ENCODE results near the gene BCAR3. TPM values are rescaled to one million over a fixed set of nuclear protein-coding genes. Genes with fewer than 3 reads are reported as not detected.

The BCAR3 gene
- total RNA-seq, 1 donor from 2014 or later = 59.5 TPM

DNA sequence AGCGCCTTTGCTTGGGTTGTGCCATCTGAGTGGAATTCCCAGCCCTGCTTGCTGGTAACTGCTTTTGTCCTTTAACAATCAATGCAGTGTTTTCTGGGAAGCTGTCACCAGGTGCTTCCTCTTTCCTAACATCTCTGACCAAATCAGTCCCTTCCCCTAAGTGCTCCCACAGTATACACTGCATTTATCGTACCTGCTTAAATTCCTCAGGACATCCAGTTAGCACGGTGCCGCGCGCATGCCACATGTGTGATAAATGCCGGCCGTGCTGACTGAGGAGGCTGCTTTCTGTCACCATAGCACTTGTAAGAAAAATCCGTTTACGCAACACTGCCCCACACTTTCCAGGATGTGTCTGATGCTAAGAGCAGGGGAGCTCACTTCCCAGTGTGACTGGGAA, 115.4 kb downstream of the BCAR3 start:
- H3K36me3 Mint-ChIP-seq (ENCODE audit: low read depth) = peaks cover 87% of the 10 kb centered on the region
- no peaks in the 10 kb centered on the region for H3K9me3 Mint-ChIP-seq
- POLR2A ChIA-PET = no interaction called here
- CTCF ChIA-PET = no interaction called here
- ATAC-seq (ENCODE audit: low read depth) (no peak), DNase-seq (no peak)
- TF ChIP-seq, protein P1, sequence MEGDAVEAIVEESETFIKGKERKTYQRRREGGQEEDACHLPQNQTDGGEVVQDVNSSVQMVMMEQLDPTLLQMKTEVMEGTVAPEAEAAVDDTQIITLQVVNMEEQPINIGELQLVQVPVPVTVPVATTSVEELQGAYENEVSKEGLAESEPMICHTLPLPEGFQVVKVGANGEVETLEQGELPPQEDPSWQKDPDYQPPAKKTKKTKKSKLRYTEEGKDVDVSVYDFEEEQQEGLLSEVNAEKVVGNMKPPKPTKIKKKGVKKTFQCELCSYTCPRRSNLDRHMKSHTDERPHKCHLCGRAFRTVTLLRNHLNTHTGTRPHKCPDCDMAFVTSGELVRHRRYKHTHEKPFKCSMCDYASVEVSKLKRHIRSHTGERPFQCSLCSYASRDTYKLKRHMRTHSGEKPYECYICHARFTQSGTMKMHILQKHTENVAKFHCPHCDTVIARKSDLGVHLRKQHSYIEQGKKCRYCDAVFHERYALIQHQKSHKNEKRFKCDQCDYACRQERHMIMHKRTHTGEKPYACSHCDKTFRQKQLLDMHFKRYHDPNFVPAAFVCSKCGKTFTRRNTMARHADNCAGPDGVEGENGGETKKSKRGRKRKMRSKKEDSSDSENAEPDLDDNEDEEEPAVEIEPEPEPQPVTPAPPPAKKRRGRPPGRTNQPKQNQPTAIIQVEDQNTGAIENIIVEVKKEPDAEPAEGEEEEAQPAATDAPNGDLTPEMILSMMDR (IDR thresholded peaks at IDR 0.05) = no peak
- no peaks in the 10 kb centered on the region for H3K4me1 Mint-ChIP-seq
- intact Hi-C loops (cut with micrococcal nuclease) = no loop called here
- H3K4me3 Mint-ChIP-seq = no peak overlapping the region
- no peaks in the 10 kb centered on the region for H3K27me3 Mint-ChIP-seq
- H3K27ac Mint-ChIP-seq = no peak overlapping the region

DNA sequence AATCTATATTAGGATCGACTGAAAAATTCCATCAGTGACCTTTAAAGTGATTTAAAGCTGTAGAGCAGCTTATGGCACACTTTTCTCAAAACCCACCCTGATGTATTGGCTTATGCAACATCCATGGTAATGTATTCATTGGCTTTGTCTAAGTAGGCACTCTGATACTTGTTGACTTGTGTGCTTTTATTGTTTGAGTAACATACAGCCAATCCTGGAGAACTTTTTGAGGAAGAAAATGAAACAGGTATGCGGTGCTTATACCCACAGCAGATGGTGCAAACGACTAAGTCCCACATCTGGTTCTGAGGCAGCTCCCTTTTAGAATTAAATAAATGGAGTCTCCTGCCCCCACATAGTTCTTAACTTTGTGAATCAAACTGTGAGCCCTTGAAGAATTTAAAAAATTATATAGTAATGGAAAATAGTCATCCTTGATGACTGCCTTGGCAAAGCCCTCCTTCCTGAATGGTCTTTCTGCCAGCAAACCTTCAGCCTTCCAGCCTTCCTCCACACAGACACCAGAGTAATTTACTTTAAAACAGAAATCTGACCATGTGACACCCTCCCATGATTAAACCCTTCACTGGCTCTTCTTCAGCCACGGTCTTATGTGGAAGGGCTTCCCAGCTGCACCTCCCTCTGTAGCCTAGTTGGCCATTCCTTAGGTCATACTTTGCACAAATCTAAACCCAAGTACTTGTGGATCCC, 116.0 kb downstream of the BCAR3 start:
- ATAC-seq (ENCODE audit: low read depth) (no peak), DNase-seq (no peak)
- ChIA-PET POLR2A (no interaction called here), CTCF (interaction anchor here (0.7 kb wide), 1 partner anchor 21 kb away, joined by 3 read pairs; no protein-coding TSS in a partner anchor)
- Mint-ChIP-seq H3K4me1 (no peaks in the 10 kb centered on the region), H3K27me3 (no peaks in the 10 kb centered on the region), H3K4me3 (no peak overlapping the region), H3K9me3 (no peaks in the 10 kb centered on the region), H3K27ac (no peak overlapping the region), H3K36me3 (ENCODE audit: low read depth) (peaks cover 87% of the 10 kb centered on the region)
- TF ChIP-seq, protein P1 (IDR thresholded peaks at IDR 0.05) = no peak
- intact Hi-C loops (cut with micrococcal nuclease) = no loop called here

DNA sequence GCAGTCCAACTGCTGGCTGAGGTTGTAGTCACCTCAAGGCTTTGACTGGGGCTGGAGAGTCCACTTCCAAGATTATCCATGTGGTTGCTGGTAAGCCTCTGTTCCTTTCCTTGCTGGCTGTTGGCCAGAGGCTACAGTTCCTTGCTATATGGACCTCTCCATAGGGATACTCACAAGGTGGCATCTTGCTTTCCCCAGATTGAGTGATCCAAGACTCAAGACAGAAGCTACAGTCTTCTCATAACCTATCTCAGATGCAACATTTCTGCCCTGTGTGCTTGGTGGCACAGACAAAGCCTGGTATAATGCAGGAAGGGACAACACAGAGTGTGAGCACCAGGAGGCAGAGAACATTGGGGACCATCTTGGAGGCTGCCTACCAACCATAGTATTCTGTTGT, 121.9 kb downstream of the BCAR3 start:
- Mint-ChIP-seq H3K9me3 (peaks cover 2% of the 10 kb centered on the region), H3K27me3 (no peaks in the 10 kb centered on the region), H3K4me3 (peak overlapping the region; percentile 20), H3K27ac (no peak overlapping the region), H3K36me3 (ENCODE audit: low read depth) (peaks cover 53% of the 10 kb centered on the region), H3K4me1 (peaks cover 23% of the 10 kb centered on the region)
- ChIA-PET CTCF (interaction anchor here (0.7 kb wide), 1 partner anchor 37 kb away, joined by 4 read pairs; no protein-coding TSS in a partner anchor), POLR2A (interaction anchor here (0.6 kb wide), 1 partner anchor 209 kb away, joined by 8 read pairs; no protein-coding TSS in a partner anchor)
- no peak for DNase-seq
- TF ChIP-seq, protein P1 (IDR thresholded peaks at IDR 0.05) = no peak
- intact Hi-C loops (cut with micrococcal nuclease) = no loop called here
- no peak for ATAC-seq (ENCODE audit: low read depth)

DNA sequence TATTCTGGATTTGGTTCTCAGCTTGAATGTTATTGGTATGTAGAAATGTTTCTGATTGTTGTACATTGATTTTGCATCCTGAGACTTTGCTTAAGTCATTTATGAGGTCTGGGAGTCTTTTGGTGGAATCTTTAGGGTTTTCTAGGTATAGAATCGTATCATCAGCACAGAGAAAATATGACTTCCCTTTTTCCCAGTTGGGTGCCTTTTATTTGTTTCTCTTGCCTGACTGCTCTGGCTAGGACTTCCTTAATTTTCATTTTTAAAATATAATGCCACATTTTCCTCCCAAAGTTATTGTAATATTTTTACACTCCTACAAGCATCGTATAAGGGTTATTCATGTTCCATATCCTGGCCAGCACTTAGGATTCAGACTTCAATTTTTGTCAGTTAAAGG, 122.6 kb downstream of the BCAR3 start:
- intact Hi-C loops (cut with micrococcal nuclease) = no loop called here
- Mint-ChIP-seq H3K9me3 (peaks cover 2% of the 10 kb centered on the region), H3K4me1 (peaks cover 23% of the 10 kb centered on the region), H3K4me3 (peak overlapping the region; percentile 20), H3K27me3 (no peaks in the 10 kb centered on the region), H3K27ac (no peak overlapping the region), H3K36me3 (ENCODE audit: low read depth) (peaks cover 46% of the 10 kb centered on the region)
- CTCF ChIA-PET = no interaction called here
- ATAC-seq (ENCODE audit: low read depth) = no peak
- POLR2A ChIA-PET = no interaction called here
- TF ChIP-seq, protein P1 (IDR thresholded peaks at IDR 0.05) = no peak
- DNase-seq = no peak

DNA sequence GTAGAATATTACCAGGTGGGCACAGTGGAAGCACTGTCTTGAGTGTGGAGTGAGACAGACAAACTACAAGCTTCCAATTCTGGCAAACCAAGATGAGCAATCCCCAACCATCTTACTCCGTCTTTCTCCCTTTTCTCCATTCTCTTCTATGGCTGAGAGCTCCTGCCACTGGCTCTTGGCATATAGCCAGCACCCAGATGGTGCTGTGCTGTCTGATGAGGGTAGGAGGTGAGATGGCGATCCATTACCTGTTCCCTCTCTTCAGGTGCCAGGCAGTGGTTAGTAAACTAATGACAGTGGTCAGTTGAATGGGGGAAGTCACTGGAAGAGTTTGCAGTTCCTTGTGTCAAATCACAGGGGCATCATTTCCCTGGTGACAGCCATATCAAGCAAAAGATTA, 125.3 kb downstream of the BCAR3 start:
- TF ChIP-seq, protein P1 (IDR thresholded peaks at IDR 0.05) = no peak
- no peak for DNase-seq
- Mint-ChIP-seq H3K27me3 (no peaks in the 10 kb centered on the region), H3K9me3 (peaks cover 2% of the 10 kb centered on the region), H3K4me3 (no peak overlapping the region), H3K36me3 (ENCODE audit: low read depth) (peaks cover 30% of the 10 kb centered on the region), H3K4me1 (peaks cover 23% of the 10 kb centered on the region), H3K27ac (no peak overlapping the region)
- ChIA-PET CTCF (no interaction called here), POLR2A (no interaction called here)
- no peak for ATAC-seq (ENCODE audit: low read depth)
- intact Hi-C loops (cut with micrococcal nuclease) = no loop called here

All from activated B cell treated with CpG ODN at 0.5 μM for 24 hours (primary cell).